HepG2 (cell line): ENCODE data around the gene CNPY4. TPM values are rescaled to one million over a fixed set of nuclear protein-coding genes. Genes with fewer than 3 reads are reported as not detected.

Source experiments
- CREB3 ChIP-seq: sonication (generic); formaldehyde crosslinking; IDR thresholded peaks from 2 replicates; pipeline ENCODE4 v1.5.0; 2020; ENCODE audit warnings: missing genetic modification reagents
- GRHL1 ChIP-seq: sonication (generic); formaldehyde crosslinking; conservative IDR thresholded peaks from 2 replicates; pipeline ENCODE4 v1.8.0; 2022; ENCODE audit warnings: missing genetic modification reagents
- JUN ChIP-seq: sonication (generic); formaldehyde crosslinking; IDR thresholded peaks from 2 replicates; pipeline ENCODE4 v1.4.0; 2020; ENCODE audit warnings: mild to moderate bottlenecking, missing genetic modification reagents
- KAT2B ChIP-seq: fragments of 150-350 bp; IDR thresholded peaks from 2 replicates; pipeline ENCODE4 v1.6.1; 2014; ENCODE audit warnings: low read depth, low read length, borderline replicate concordance
- MAFF ChIP-seq: IDR thresholded peaks from 2 replicates; pipeline ENCODE4 v1.6.1; 2011; ENCODE audit warnings: low read depth, low read length, improper control_type of control experiment
- MIER2 ChIP-seq: IDR thresholded peaks from 2 replicates; pipeline ENCODE4 v1.6.1; 2016; ENCODE audit warnings: missing biosample characterization, missing genetic modification reagents
- POLR2AphosphoS5 ChIP-seq: IDR thresholded peaks from 2 replicates; pipeline ENCODE4 v1.6.1; 2012; ENCODE audit warnings: low read depth, low read length
- PRMT3 ChIP-seq: sonication (generic); formaldehyde crosslinking; IDR thresholded peaks from 2 replicates; pipeline ENCODE4 v1.8.1; 2022; ENCODE audit warnings: low read depth, mild to moderate bottlenecking, moderate library complexity, missing genetic modification reagents, borderline replicate concordance
- SCMH1 ChIP-seq: sonication (generic); formaldehyde crosslinking; IDR thresholded peaks from 2 replicates; pipeline ENCODE4 v1.9.0; 2021; ENCODE audit warnings: missing genetic modification reagents, mild to moderate bottlenecking, borderline replicate concordance
- SRF ChIP-seq: IDR thresholded peaks from 2 replicates; pipeline ENCODE4 v1.6.1; 2011; ENCODE audit warnings: mild to moderate bottlenecking, low read depth, low read length, moderate library complexity
- SSRP1 ChIP-seq: IDR thresholded peaks from 2 replicates; pipeline ENCODE4 v1.6.1; 2016; ENCODE audit warnings: control low read depth
- TGIF2 ChIP-seq: IDR thresholded peaks from 2 replicates; pipeline ENCODE4 v1.6.1; 2016; ENCODE audit warnings: control low read depth, missing compliant biosample characterization
- ZBTB37 ChIP-seq: sonication (generic); formaldehyde crosslinking; IDR thresholded peaks from 2 replicates; pipeline ENCODE4 v1.4.0; 2020; ENCODE audit warnings: mild to moderate bottlenecking, missing genetic modification reagents
- ZFP36L1 ChIP-seq: sonication (generic); formaldehyde crosslinking; IDR thresholded peaks from 2 replicates; pipeline ENCODE4 v1.8.0; 2022; ENCODE audit warnings: mild to moderate bottlenecking, missing genetic modification reagents, moderate library complexity
- ZFP90 ChIP-seq: sonication (generic); formaldehyde crosslinking; IDR thresholded peaks from 2 replicates; pipeline ENCODE4 v1.8.0; 2022; ENCODE audit warnings: missing genetic modification reagents, mild to moderate bottlenecking, inconsistent platforms, borderline replicate concordance
- ZNF224 ChIP-seq: sonication (generic); formaldehyde crosslinking; IDR thresholded peaks from 2 replicates; pipeline ENCODE4 v1.5.0; 2020; ENCODE audit warnings: mild to moderate bottlenecking, missing genetic modification reagents
- ZNF232 ChIP-seq: sonication (generic); formaldehyde crosslinking; IDR thresholded peaks from 2 replicates; pipeline ENCODE4 v1.4.0; 2020; ENCODE audit warnings: missing genetic modification reagents, borderline replicate concordance
- ZNF235 ChIP-seq: sonication (generic); formaldehyde crosslinking; IDR thresholded peaks from 2 replicates; pipeline ENCODE4 v1.8.1; 2023; ENCODE audit warnings: mild to moderate bottlenecking, missing genetic modification reagents, borderline replicate concordance
- ZNF281 ChIP-seq: sonication (generic); formaldehyde crosslinking; IDR thresholded peaks from 2 replicates; pipeline ENCODE4 v1.4.0; 2020; ENCODE audit warnings: missing genetic modification reagents, borderline replicate concordance
- ZNF496 ChIP-seq: sonication (generic); formaldehyde crosslinking; IDR thresholded peaks from 2 replicates; pipeline ENCODE4 v1.8.1; 2023; ENCODE audit warnings: mild to moderate bottlenecking, moderate library complexity, missing genetic modification reagents; ENCODE audit not compliant: insufficient replicate concordance
- ZNF781 ChIP-seq: sonication (generic); formaldehyde crosslinking; IDR thresholded peaks from 2 replicates; pipeline ENCODE4 v1.5.1; 2020; ENCODE audit warnings: borderline replicate concordance, mild to moderate bottlenecking, missing genetic modification reagents; ENCODE audit errors: not compliant biosample characterization
- ZNF792 ChIP-seq: IDR thresholded peaks from 2 replicates; pipeline ENCODE4 v1.6.1; 2016
- polyA plus RNA-seq, 8 experiments: library from polyadenylated mRNA; depleted of rRNA in 3 of 8; stranded (reverse) in 7 of 8; unstranded in 1 of 8; fragments of >200 nt; fragmentation: Illumina TruSeq in 4 of 8; extraction: Trizol in 4 of 8; gene quantifications; 2 replicates each; pipeline versions ENCODE4 v1.2.1 to v1.2.3, GENCODE V29; 2011 to 2016; ENCODE audit warnings: low read depth in 4 of 8, missing spikeins in 1 of 8, mixed read lengths in 1 of 8; ENCODE audit not compliant: insufficient read depth in 1 of 8
- total RNA-seq, 5 experiments: library from RNA; depleted of rRNA; stranded (reverse); fragments of >200 nt; fragmentation: Illumina TruSeq; extraction: Trizol; gene quantifications; 2 replicates each; pipeline ENCODE4 v1.2.3, GENCODE V29; 2016; ENCODE audit warnings: low read depth in 1 of 5

The CNPY4 gene
- total and polyA plus RNA-seq, 2 of the 13 experiments (the other 11 are each of a cell fraction or from before 2014, with no cell fraction given): 6.2 to 12.7 TPM

GRCh38 chr7:100081535-100082102, 37.8 kb upstream of the CNPY4 start, which contains the start of gene ZNF3 (continued):
- TF ChIP-seq ZNF232 (CRISPR knock-in tag) (peak; percentile 17), ZFP36L1 (peak; percentile 71; the same call in 1 of the 2 replicates), POLR2AphosphoS5 (peak; percentile 89), MAFF (peak; percentile 99), ZFP90 (CRISPR knock-in tag) (peak; percentile 79), MIER2 (CRISPR knock-in tag) (peak; percentile 71; the same call in 1 of the 2 replicates), SRF (0 out of 2 replicates have a peak, but pooled peaks have one; percentile 1), ZNF496 (CRISPR knock-in tag) (no peak), ZBTB37 (CRISPR knock-in tag) (no peak), SCMH1 (CRISPR knock-in tag) (no peak), ZNF224 (CRISPR knock-in tag) (no peak), CREB3 (CRISPR knock-in tag) (no peak), TGIF2 (CRISPR knock-in tag) (peak; percentile 60; the same call in 1 of the 2 replicates), ZNF235 (CRISPR knock-in tag) (peak; percentile 94; the same call in 1 of the 2 replicates), GRHL1 (CRISPR knock-in tag) (no peak), ZNF781 (CRISPR knock-in tag) (peak; percentile 78), PRMT3 (CRISPR knock-in tag) (peak; percentile 91; the same call in 1 of the 2 replicates), ZNF281 (CRISPR knock-in tag) (peak; percentile 33; the same call in 1 of the 2 replicates), JUN (CRISPR knock-in tag) (peak; percentile 67; the same call in 1 of the 2 replicates), KAT2B (no peak), SSRP1 (CRISPR knock-in tag) (no peak), ZNF792 (CRISPR knock-in tag) (peak; percentile 94)
